HG03432 (cell line): ENCODE data around the gene ABCA13.
A peak's percentile ranks its signal among the peaks of the same experiment; 100 is the strongest.

Experiments
- ATAC-seq: cut with Tn5 transposase; IDR thresholded peaks from one replicate; pipeline ENCODE4 v1.9.1; 2021; ENCODE audit warnings: mild to moderate bottlenecking, moderate library complexity; ENCODE audit not compliant: unreplicated experiment

The ABCA13 gene

DNA sequence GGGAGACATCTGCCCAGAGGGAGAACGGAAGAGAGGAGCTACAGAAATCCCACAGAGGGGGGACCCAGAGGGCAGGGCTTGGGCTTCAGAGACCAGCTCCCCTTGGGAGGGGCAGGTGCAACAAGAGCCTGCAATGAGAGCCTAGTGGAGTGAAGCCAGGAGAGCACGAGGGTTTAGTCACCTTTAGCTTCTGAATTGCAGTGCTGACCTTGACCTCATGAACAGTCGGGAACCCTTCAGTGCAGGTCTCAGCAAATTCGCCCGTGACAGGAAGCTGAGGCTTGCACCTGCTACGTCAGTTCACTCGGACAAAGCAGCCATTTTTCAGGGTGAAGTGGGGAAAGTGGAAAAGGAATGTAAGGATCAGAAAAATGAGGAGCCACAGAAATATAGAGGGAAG is 446.2 kb downstream of the ABCA13 start:
- no peak for ATAC-seq

DNA sequence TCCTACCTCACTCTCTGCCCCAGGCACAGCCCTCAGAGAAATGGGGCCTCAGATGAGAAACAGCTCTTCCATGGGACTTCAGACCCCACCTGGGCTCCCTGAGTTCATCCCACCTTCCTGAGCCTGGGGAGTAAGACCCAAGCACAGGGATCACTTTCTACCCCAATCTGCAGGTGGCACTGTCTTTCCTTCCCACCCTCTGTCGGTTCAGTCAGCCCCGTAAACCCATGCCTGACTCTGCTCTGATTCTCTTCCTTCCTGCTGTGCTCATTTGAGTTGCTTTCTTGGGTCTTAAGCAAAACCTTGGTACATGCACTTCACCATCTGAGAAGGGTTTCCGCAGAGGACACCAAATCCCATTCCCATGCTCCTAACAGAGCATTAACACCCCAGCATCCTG is 446.7 kb downstream of the ABCA13 start:
- no peak for ATAC-seq

GRCh38 chr7:48621076-48621475 is 449.8 kb downstream of the ABCA13 start:
- ATAC-seq: no peak

- no peak for ATAC-seq
Measured at GRCh38 chr7:48627164-48627563, 455.9 kb downstream of the ABCA13 start.

GRCh38 chr7:48628793-48629349 is 457.6 kb downstream of the ABCA13 start:
- ATAC-seq: no peak

- ATAC-seq: peak; percentile 45
Measured at GRCh38 chr7:48634116-48634632, 462.9 kb downstream of the ABCA13 start.

GRCh38 chr7:48635796-48636195 is 464.5 kb downstream of the ABCA13 start:
- ATAC-seq: no peak

DNA sequence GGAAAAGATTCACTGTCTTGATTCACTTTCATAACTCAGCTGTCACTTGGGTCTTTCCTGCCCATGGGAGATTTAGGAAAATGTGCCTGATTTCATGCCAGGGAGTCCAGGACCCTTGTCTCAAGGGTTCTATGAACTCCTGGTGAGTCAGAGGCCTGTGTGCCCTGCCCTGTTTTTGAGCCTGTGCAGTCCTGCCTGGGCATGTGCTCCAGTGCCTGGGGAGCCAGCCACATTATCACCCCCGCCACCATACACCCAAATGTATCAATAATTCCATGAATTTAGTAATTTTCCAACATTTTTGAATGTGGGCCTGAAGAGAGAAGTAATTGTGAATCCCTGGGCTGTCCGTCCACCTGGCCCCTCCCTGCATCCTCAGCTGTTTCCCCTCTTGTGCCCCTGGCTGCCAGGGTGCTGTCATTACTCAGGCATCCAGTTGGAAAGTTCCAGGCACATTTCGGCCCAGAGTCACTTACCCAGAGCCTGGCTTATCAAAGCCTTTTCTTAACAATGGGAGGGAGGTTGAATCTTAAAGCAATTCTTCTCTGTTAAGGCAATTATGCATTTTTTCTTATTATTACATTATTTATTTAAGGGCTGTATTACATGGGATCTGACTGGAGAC is 465.2 kb downstream of the ABCA13 start:
- ATAC-seq: no peak

- ATAC-seq: peak; percentile 58
Measured at GRCh38 chr7:48637382-48637781, 466.1 kb downstream of the ABCA13 start.

GRCh38 chr7:48638041-48638440 is 466.8 kb downstream of the ABCA13 start:
- no peak for ATAC-seq

GRCh38 chr7:48643431-48644013 is 472.3 kb downstream of the ABCA13 start:
- no peak for ATAC-seq

DNA sequence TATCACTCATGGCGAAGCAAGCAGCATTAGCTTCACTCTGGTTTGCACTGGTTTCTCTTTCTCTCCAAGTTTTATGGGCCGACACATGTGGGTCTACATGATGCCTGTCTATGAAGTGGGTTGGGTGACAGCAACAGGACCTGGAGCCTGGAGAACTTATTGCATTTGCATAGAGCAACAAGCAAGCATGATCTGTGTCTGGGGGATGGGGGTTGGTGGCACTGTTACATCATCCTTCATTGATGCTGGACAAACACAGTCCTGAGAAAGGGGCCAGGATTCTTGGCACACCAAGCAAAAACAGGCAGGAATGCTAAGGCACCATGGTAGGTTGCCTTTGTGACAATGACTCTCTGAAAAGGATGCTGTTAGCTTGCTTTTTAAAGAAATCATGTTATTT is 486.9 kb downstream of the ABCA13 start:
- no peak for ATAC-seq

- no peak for ATAC-seq
Measured at GRCh38 chr7:48660306-48660870, 489.1 kb downstream of the ABCA13 start.

DNA sequence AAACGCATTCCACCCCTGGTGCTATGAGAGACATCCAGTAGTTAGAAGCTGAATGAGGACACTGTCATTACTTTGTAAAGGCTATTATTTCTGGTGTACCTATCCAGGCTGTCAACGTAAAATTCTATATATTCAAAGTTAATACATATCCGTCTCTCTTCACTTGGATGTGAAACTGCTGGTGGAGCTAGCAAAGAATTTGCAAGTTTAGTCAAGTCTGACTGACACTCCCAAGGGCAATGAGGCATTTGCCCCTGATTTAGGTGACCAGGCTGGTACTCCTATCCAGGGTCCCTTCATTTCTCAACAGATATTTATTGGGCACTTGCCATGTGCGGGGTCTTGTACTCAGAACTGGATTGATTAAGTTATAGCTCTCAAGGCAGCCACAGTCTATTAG is 493.0 kb downstream of the ABCA13 start:
- ATAC-seq: no peak

- no peak for ATAC-seq
Measured at GRCh38 chr7:48665353-48666135, 494.3 kb downstream of the ABCA13 start.

DNA sequence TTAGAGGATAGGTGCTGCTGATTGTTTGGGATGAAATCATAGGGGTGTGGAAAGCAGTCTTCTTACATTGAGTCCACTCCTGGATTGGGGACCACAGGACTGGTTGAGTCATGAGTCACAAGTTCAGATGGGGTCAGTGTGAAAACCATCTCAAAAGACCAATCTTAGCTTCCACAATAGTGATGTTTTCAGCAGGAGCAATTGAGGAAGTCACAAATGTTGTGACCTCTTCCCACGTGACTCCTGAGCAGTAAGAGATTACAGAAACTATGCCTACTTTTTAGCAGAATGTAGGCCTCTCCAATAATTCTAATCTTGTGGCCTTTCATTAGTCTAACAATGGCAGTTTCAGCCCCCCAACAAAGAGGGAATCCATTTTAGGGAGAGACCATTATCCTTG is 496.1 kb downstream of the ABCA13 start:
- no peak for ATAC-seq

DNA sequence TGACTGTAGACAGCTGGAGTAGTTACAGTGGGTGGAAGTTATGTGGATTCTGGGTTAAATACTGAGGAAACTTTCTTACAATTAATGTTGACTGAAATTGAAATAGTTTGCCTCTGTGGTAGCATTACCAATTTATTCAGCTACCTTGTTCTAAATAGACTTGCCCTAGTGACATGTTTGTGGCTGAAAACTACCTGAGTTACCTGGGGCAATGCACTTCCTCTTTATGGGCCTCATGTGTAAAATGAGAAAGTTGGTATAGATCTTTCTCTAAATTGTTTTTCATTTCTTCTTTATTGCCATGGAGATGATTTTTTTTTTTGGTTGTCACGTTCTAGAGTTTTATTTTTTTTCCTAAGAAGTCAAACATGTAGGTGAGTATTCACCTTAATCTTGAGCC is 500.4 kb downstream of the ABCA13 start:
- no peak for ATAC-seq

DNA sequence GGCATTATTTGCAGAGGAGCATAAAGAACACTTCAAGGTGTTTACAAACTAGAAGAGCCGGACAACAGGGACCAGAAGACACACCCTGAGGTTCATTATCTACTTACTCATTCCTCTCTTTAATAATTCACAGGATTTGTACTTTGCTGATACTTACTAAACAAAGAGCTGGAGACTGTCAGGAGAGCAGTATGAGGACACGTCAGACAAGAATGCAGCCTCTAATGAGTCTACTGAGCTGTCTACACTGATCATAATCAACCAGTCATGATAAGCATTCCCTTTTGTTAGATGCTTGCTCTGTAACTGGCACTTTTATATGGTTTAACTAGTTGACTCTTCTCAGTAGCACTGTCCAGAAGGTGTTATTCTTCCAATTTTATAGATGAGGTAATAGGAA is 509.7 kb downstream of the ABCA13 start:
- no peak for ATAC-seq

- ATAC-seq: peak; percentile 76
Measured at GRCh38 chr7:48691788-48692187, 520.5 kb downstream of the ABCA13 start.
